Spleen (tissue), 11 donors: ENCODE data around the gene SERINC5. TPM values are rescaled to one million over a fixed set of nuclear protein-coding genes. Genes with fewer than 3 reads are reported as not detected.

Experiments
- DNase-seq: peaks from one replicate; pipeline ENCODE4 v3.0.0-alpha.2; 2020
- H3K27ac ChIP-seq, 8 donors: fragments of 200-600 bp; sonication (generic) in 7 of 8; 1 replicate in 4 of 8; 2 replicates in 4 of 8; pipeline versions ENCODE4 v1.5.0 to v1.8.0; 2016 to 2021; ENCODE audit warnings: inconsistent platforms in 4 of 8, mild to moderate bottlenecking in 4 of 8, moderate library complexity in 1 of 8
- H3K27me3 ChIP-seq, 7 donors: fragments of 200-600 bp; sonication (generic) in 6 of 7; replicated peaks in 1 of 7; 1 replicate in 4 of 7; 2 replicates in 3 of 7; pipeline versions ENCODE4 v1.5.0 to v1.8.0; 2016 to 2021; ENCODE audit warnings: inconsistent platforms in 3 of 7, mild to moderate bottlenecking in 1 of 7
- H3K36me3 ChIP-seq, 6 donors: fragments of 200-600 bp; sonication (generic) in 5 of 6; 1 replicate in 4 of 6; 2 replicates in 2 of 6; pipeline versions ENCODE4 v1.5.0 to v1.8.0; 2016 to 2021; ENCODE audit warnings: inconsistent platforms in 2 of 6
- H3K4me1 ChIP-seq, 6 donors: fragments of 200-600 bp; sonication (generic) in 5 of 6; 1 replicate in 3 of 6; 2 replicates in 3 of 6; pipeline versions ENCODE4 v1.5.0 to v1.8.0; 2016 to 2021; ENCODE audit warnings: inconsistent platforms in 3 of 6
- H3K4me3 ChIP-seq, 8 donors: fragments of 200-600 bp; sonication (generic) in 7 of 8; 1 replicate in 4 of 8; 2 replicates in 4 of 8; pipeline versions ENCODE4 v1.5.0 to v1.8.0; 2016 to 2021; ENCODE audit warnings: inconsistent platforms in 4 of 8, mild to moderate bottlenecking in 4 of 8, moderate library complexity in 2 of 8
- H3K9me3 ChIP-seq, 8 donors: fragments of 200-600 bp; sonication (generic) in 7 of 8; 1 replicate in 4 of 8; 2 replicates in 4 of 8; pipeline versions ENCODE4 v1.5.0 to v1.8.0; 2016 to 2021; ENCODE audit warnings: inconsistent platforms in 4 of 8
- CTCF ChIP-seq, 11 experiments: fragments of 200-600 bp in 7 of 11; fragments of 450-650 bp in 4 of 11; sonication (generic) in 4 of 11; IDR thresholded peaks in 8 of 11; conservative IDR thresholded peaks in 3 of 11; 1 replicate in 7 of 11; 2 replicates in 4 of 11; pipeline versions ENCODE4 v1.4.0 to v1.8.0; 2016 to 2021; ENCODE audit warnings: antibody characterized with exemption in 11 of 11, inconsistent platforms in 4 of 11, mild to moderate bottlenecking in 1 of 11
- POLR2A ChIP-seq, 3 donors: fragments of 450-650 bp; IDR thresholded peaks; one replicate each; pipeline ENCODE4 v1.5.1; 2017; ENCODE audit warnings: antibody characterized with exemption in 3 of 3, mild to moderate bottlenecking in 1 of 3
- POLR2AphosphoS5 ChIP-seq, 3 donors: sonication (generic); formaldehyde crosslinking; IDR thresholded peaks; one replicate each; pipeline ENCODE4 v1.5.1; 2017; ENCODE audit warnings: antibody characterized with exemption in 3 of 3
- WGBS, 5 donors: extraction: QIAGEN DNeasy Blood & Tissue Kit in 3 of 5; methylation state at CpG; one replicate each; pipeline versions ENCODE4 v1.1.5 to v1.1.7; 2013 to 2018; 5-methylcytosine and 5-hydroxymethylcytosine counted together
- intact Hi-C: fragments of 100-400 bp; cut with DNase I; formaldehyde crosslinking; loops from one replicate; pipeline ENCODE4 v1.15.0; 2023; ENCODE audit warnings: low total_unique reads
- polyA plus RNA-seq, 3 donors: library from polyadenylated mRNA; stranded (reverse); fragments of 200-250 nt; gene quantifications; one replicate each; pipeline ENCODE4 v1.2.1, GENCODE V29; 2013
- total RNA-seq, 7 donors: library from RNA; depleted of rRNA in 3 of 7; stranded (reverse); fragments of >200 nt in 3 of 7; fragmentation: NEBNext Ultra II Directional in 4 of 7; extraction: Animal tissue kit (Norgen Biotek cat#: 25700) in 4 of 7; gene quantifications; one replicate each; pipeline versions ENCODE4 v1.1.0 to v1.2.1, GENCODE V29; 2016 to 2021
- donor health status: healthy with polysubstance abuse.
- donor health status: DM: no; HTN: no; CAD: no; lungs with moderate emphysema.
- donor health status: DM: no; HTN: no; CAD: no.
- donor health status: Bipolar disorder and iron deficiency.
- donor health status: healthy.
- donor health status: DM: no; HTN: no; CAD: no.
- donor health status: DM: yes; HTN: yes; CAD: no.

SERINC5 gene
- total and polyA plus RNA-seq, 10 donors: 1.5 to 29.8 (median 21.2) TPM

- Histone ChIP-seq H3K4me1 (peaks cover 5 to 50% (median 20%) of the 10 kb centered on the region in 6 donors), H3K27ac (peak overlapping the region in 1 of 8 donors; percentile 45), H3K9me3 (peaks cover 5 to 29% (median 24%) of the 10 kb centered on the region in 8 donors), H3K27me3 (no peaks in the 10 kb centered on the region), H3K36me3 (peaks cover 0 to 20% (median 5%) of the 10 kb centered on the region in 6 donors), H3K4me3 (no peak overlapping the region)
- DNase-seq: no peak
- TF ChIP-seq CTCF (IDR thresholded peaks at IDR 0.05 in 8 of 11, conservative IDR thresholded peaks at IDR 0.05 in 3 of 11) (no peak), POLR2AphosphoS5 (IDR thresholded peaks at IDR 0.05) (no peak), POLR2A (IDR thresholded peaks at IDR 0.05) (no peak)
- intact Hi-C loops: no loop called here
- WGBS, 5 donors: 34 to 48% (median 39%) methylated on average over 8 of the region's 8 CpGs
Measured at GRCh38 chr5:80238778-80239679, 16.8 kb downstream of the SERINC5 start.

GRCh38 chr5:80238097-80238496 lies 17.8 kb downstream of the SERINC5 start:
- intact Hi-C loops: no loop called here
- Histone ChIP-seq H3K36me3 (peaks cover 0 to 19% (median 5%) of the 10 kb centered on the region in 6 donors), H3K9me3 (peaks cover 4 to 24% (median 20%) of the 10 kb centered on the region in 8 donors), H3K4me1 (peaks cover 5 to 51% (median 20%) of the 10 kb centered on the region in 6 donors), H3K4me3 (no peak overlapping the region), H3K27me3 (no peaks in the 10 kb centered on the region), H3K27ac (no peak overlapping the region)
- DNase-seq: no peak
- WGBS, 5 donors: 61 to 77% (median 73%) methylated on average over 7 of the region's 7 CpGs
- no peak for TF ChIP-seq CTCF (IDR thresholded peaks at IDR 0.05 in 8 of 11, conservative IDR thresholded peaks at IDR 0.05 in 3 of 11)
- TF ChIP-seq POLR2A (IDR thresholded peaks at IDR 0.05): no peak
- TF ChIP-seq POLR2AphosphoS5 (IDR thresholded peaks at IDR 0.05): no peak

- DNase-seq: no peak
- Histone ChIP-seq H3K27ac (no peak overlapping the region), H3K4me3 (no peak overlapping the region), H3K4me1 (peaks cover 5 to 51% (median 20%) of the 10 kb centered on the region in 6 donors), H3K36me3 (peaks cover 0 to 11% (median 5%) of the 10 kb centered on the region in 6 donors), H3K27me3 (no peaks in the 10 kb centered on the region), H3K9me3 (peaks cover 0 to 15% (median 12%) of the 10 kb centered on the region in 8 donors)
- WGBS, 5 donors: 87 to 99% (median 95%) methylated on average over 5 of the region's 5 CpGs
- no peak for TF ChIP-seq POLR2AphosphoS5 (IDR thresholded peaks at IDR 0.05)
- TF ChIP-seq POLR2A (IDR thresholded peaks at IDR 0.05): no peak
- TF ChIP-seq CTCF (IDR thresholded peaks at IDR 0.05 in 8 of 11, conservative IDR thresholded peaks at IDR 0.05 in 3 of 11): no peak
- intact Hi-C loops: no loop called here
Measured at GRCh38 chr5:80237243-80237642, 18.6 kb downstream of the SERINC5 start.
